Transverse colon (tissue), 3 donors: ENCODE data around the gene PDE8A.

ENCODE experiments used
- CTCF ChIP-seq, 5 experiments: fragments of 200-600 bp in 3 of 5; fragments of 450-650 bp in 2 of 5; sonication (generic) in 3 of 5; IDR thresholded peaks; 1 replicate in 2 of 5; 2 replicates in 3 of 5; pipeline ENCODE4 v1.5.1; 2016 to 2017; ENCODE audit warnings: antibody characterized with exemption in 5 of 5, inconsistent platforms in 3 of 5, mild to moderate bottlenecking in 2 of 5, moderate library complexity in 1 of 5
- EP300 ChIP-seq: sonication (generic); formaldehyde crosslinking; IDR thresholded peaks from one replicate; pipeline ENCODE4 v1.6.1; 2017; ENCODE audit warnings: antibody characterized with exemption, low read depth

DNA sequence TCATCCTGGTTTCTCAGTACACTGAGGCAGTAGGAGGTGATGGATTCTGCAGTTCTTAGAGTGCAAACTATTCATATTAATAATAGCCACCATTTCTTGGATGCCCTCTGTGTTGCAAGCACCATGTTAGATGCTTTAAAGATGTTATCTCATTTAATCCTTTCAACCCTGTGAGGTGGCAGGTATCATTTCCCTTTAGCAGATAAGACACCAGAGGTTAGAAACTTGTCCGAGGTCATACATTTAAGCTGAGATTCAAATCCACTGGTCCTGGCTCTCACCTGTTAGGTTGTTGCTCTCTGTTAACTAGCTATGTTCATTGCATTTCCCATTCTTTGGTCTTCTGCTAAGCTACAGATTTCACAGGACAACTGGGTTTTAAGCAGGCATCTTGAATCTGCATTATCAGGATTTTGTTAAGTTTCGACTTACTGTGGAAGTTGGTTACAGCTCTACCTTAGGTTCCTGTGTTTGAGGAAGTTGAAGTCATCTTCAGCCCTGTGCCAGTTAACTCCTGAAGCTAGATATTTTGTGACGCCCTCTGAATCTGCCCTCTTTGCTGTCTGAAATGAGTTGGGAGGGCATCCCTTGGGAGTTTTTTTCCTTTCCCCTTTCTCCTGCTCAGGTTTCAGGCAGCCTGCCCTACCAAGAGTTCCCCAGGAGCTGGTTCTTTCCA is 6.4 kb downstream of the PDE8A start:
- no peak for TF ChIP-seq CTCF (IDR thresholded peaks at IDR 0.05)
- no peak for TF ChIP-seq EP300
